Left lung (tissue), 10 donors: ENCODE data around the gene KIAA1671. TPM values are rescaled to one million over a fixed set of nuclear protein-coding genes. Genes with fewer than 3 reads are reported as not detected.
A peak's percentile ranks its signal among the peaks of the same experiment; 100 is the strongest.

Experiments
- ATAC-seq: fragments of 200-7000 bp; cut with Tn5 transposase; one replicate; pipeline ENCODE4 v1.9.1; 2020; ENCODE audit warnings: moderate library complexity
- DNase-seq, 4 donors: peaks; one replicate each; pipeline ENCODE4 v3.0.0-alpha.2; 2013 to 2020
- H3K27ac ChIP-seq, 2 donors: fragments of 200-600 bp; sonication (generic) in 1 of 2; one replicate each; pipeline versions ENCODE4 v1.5.0 to v1.8.0; 2020 to 2021
- H3K27me3 ChIP-seq, 2 donors: fragments of 200-600 bp; sonication (generic) in 1 of 2; one replicate each; pipeline versions ENCODE4 v1.5.0 to v1.8.0; 2020 to 2021
- H3K36me3 ChIP-seq, 2 donors: fragments of 200-600 bp; sonication (generic) in 1 of 2; one replicate each; pipeline versions ENCODE4 v1.5.0 to v1.8.0; 2020 to 2021
- H3K4me1 ChIP-seq, 2 donors: fragments of 200-600 bp; one replicate each; pipeline ENCODE4 v1.8.0; 2021
- H3K4me3 ChIP-seq, 2 donors: fragments of 200-600 bp; sonication (generic) in 1 of 2; one replicate each; pipeline versions ENCODE4 v1.5.0 to v1.8.0; 2020 to 2021; ENCODE audit warnings: mild to moderate bottlenecking in 1 of 2
- H3K9me3 ChIP-seq, 2 donors: fragments of 200-600 bp; sonication (generic) in 1 of 2; one replicate each; pipeline versions ENCODE4 v1.5.0 to v1.8.0; 2020 to 2021
- CTCF ChIP-seq, 2 donors: fragments of 200-600 bp; sonication (generic) in 1 of 2; IDR thresholded peaks; one replicate each; pipeline versions ENCODE4 v1.5.0 to v1.8.0; 2021; ENCODE audit warnings: antibody characterized with exemption in 2 of 2
- intact Hi-C, 2 donors: fragments of 100-400 bp; cut with DNase I; formaldehyde crosslinking; loops; one replicate each; pipeline versions ENCODE4 v1.11.2 to v1.14.2; 2022
- polyA plus RNA-seq, 6 donors: library from polyadenylated mRNA; unstranded; fragments of 120-200 nt; gene quantifications; one replicate each; pipeline ENCODE4 v1.2.1, GENCODE V29; 2013; ENCODE audit not compliant: insufficient read length in 6 of 6
- total RNA-seq, 2 donors: library from RNA; stranded (reverse); fragmentation: NEBNext Ultra II Directional; extraction: Animal tissue kit (Norgen Biotek cat#: 25700); gene quantifications; one replicate each; pipeline ENCODE4 v1.2.1, GENCODE V29; 2021
- donor health status: DM: no; HTN: yes; CAD: no.
- donor health status: DM: no; HTN: no; CAD: no.

KIAA1671 gene
- total and polyA plus RNA-seq, 8 donors, result 19.4 to 35.0 (median 23.4) TPM

GRCh38 chr22:25067851-25068421 is 115.4 kb downstream of the KIAA1671 start:
- no peak overlapping the region for H3K4me3 ChIP-seq
- intact Hi-C loops, result no loop called here
- H3K9me3 ChIP-seq, result no peaks in the 10 kb centered on the region
- ATAC-seq (no peak), DNase-seq (peak in 1 of 4 donors; percentile 79)
- TF ChIP-seq CTCF (IDR thresholded peaks at IDR 0.05), result no peak
- no peaks in the 10 kb centered on the region for H3K36me3 ChIP-seq
- peaks cover 9 to 12% of the 10 kb centered on the region in 2 donors for H3K4me1 ChIP-seq
- peak overlapping the region in 1 of 2 donors; percentile 29 for H3K27ac ChIP-seq
- H3K27me3 ChIP-seq, result peaks cover 0 to 12% of the 10 kb centered on the region in 2 donors

GRCh38 chr22:25068707-25069106 is 116.2 kb downstream of the KIAA1671 start:
- ATAC-seq, result no peak
- Histone ChIP-seq H3K27me3 (peaks cover 0 to 12% of the 10 kb centered on the region in 2 donors), H3K4me3 (no peak overlapping the region), H3K9me3 (no peaks in the 10 kb centered on the region), H3K27ac (no peak overlapping the region), H3K36me3 (no peaks in the 10 kb centered on the region), H3K4me1 (peaks cover 9 to 12% of the 10 kb centered on the region in 2 donors)
- DNase-seq, result no peak
- intact Hi-C loops, result no loop called here
- no peak for TF ChIP-seq CTCF (IDR thresholded peaks at IDR 0.05)

GRCh38 chr22:25069426-25069757 is 116.9 kb downstream of the KIAA1671 start:
- Histone ChIP-seq H3K27me3 (peaks cover 0 to 12% of the 10 kb centered on the region in 2 donors), H3K9me3 (no peaks in the 10 kb centered on the region), H3K4me3 (no peak overlapping the region), H3K4me1 (peaks cover 9 to 12% of the 10 kb centered on the region in 2 donors), H3K36me3 (no peaks in the 10 kb centered on the region), H3K27ac (no peak overlapping the region)
- DNase-seq (no peak), ATAC-seq (no peak)
- no peak for TF ChIP-seq CTCF (IDR thresholded peaks at IDR 0.05)
- intact Hi-C loops, result no loop called here

- intact Hi-C loops, result no loop called here
- peak overlapping the region in 1 of 2 donors; percentile 17 for H3K4me3 ChIP-seq
- DNase-seq, result peak in 2 of 4 donors; percentile 33 to 74
- TF ChIP-seq CTCF (IDR thresholded peaks at IDR 0.05), result no peak
- no peaks in the 10 kb centered on the region for H3K36me3 ChIP-seq
- peak overlapping the region in 1 of 2 donors; percentile 53 for H3K27ac ChIP-seq
- H3K4me1 ChIP-seq, result peaks cover 9 to 12% of the 10 kb centered on the region in 2 donors
- peaks cover 0 to 12% of the 10 kb centered on the region in 2 donors for H3K27me3 ChIP-seq
- H3K9me3 ChIP-seq, result no peaks in the 10 kb centered on the region
- peak; percentile 65 for ATAC-seq
Measured at GRCh38 chr22:25069758-25070481, 117.4 kb downstream of the KIAA1671 start.

- H3K4me1 ChIP-seq, result peaks cover 9 to 12% of the 10 kb centered on the region in 2 donors
- no peak for TF ChIP-seq CTCF (IDR thresholded peaks at IDR 0.05)
- intact Hi-C loops, result no loop called here
- peaks cover 0 to 12% of the 10 kb centered on the region in 2 donors for H3K27me3 ChIP-seq
- H3K36me3 ChIP-seq, result no peaks in the 10 kb centered on the region
- ATAC-seq (peak; percentile 58), DNase-seq (no peak)
- no peak overlapping the region for H3K4me3 ChIP-seq
- no peaks in the 10 kb centered on the region for H3K9me3 ChIP-seq
- H3K27ac ChIP-seq, result peak overlapping the region in 1 of 2 donors; percentile 53
Measured at GRCh38 chr22:25070956-25071355, 118.4 kb downstream of the KIAA1671 start.
